ENCODE results near the gene CYBC1. TPM values are rescaled to one million over a fixed set of nuclear protein-coding genes. Genes with fewer than 3 reads are reported as not detected.

CYBC1 gene
- total and polyA plus RNA-seq, 2 of the 4 experiments (the other 2 are of a cell fraction), result 75.1 to 76.7 TPM

GRCh38 chr17:82414548-82415281, 35.8 kb downstream of the CYBC1 start:
- peaks cover 0 to 21% of the 10 kb centered on the region in 2 experiments; a peak in 2 of 4 replicates for H3K79me1 ChIP-seq (ENCODE audit: low read depth in 1 of 2, low read length in 2 of 2)
- no peak overlapping the region for H3K23ac ChIP-seq (ENCODE audit: low read depth, low read length)
- peak overlapping the region; percentile 32; the same call in 1 of the 2 replicates for H3K4me2 ChIP-seq (ENCODE audit: low read depth, low read length)
- H4K8ac ChIP-seq (ENCODE audit: low read depth in 2 of 2, low read length in 2 of 2), result no peak overlapping the region
- no peaks in the 10 kb centered on the region for H3K9me3 ChIP-seq (ENCODE audit: control insufficient read depth, insufficient read depth, low read length)
- DNase-seq (peak; percentile 50), ATAC-seq (ENCODE audit: low read depth) (peak; percentile 61)
- TF ChIP-seq SMC3 (IDR thresholded peaks at IDR 0.05; ENCODE audit: low read depth, low read length), result peak; percentile 48
- peak; percentile 73 for TF ChIP-seq RAD21 (IDR thresholded peaks at IDR 0.05; ENCODE audit: low read length)
- TF ChIP-seq MXI1 (IDR thresholded peaks at IDR 0.05; ENCODE audit: borderline replicate concordance, low read depth, low read length), result peak; percentile 91
- peak; percentile 60 for TF ChIP-seq CTCF (conservative IDR thresholded peaks at IDR 0.05; ENCODE audit: low read depth, low read length)
- TF ChIP-seq RFX5 (IDR thresholded peaks at IDR 0.05; ENCODE audit: low read depth, low read length), result no peak
- no peak for TF ChIP-seq POLR2A (IDR thresholded peaks at IDR 0.05; ENCODE audit: low read depth, low read length)
- peak; percentile 36 for TF ChIP-seq RCOR1 (IDR thresholded peaks at IDR 0.05; ENCODE audit: insufficient replicate concordance, low read length)
- TF ChIP-seq CHD1 (IDR thresholded peaks at IDR 0.05; ENCODE audit: low read depth, low read length), result no peak
- TF ChIP-seq BHLHE40 (IDR thresholded peaks at IDR 0.05; ENCODE audit: low read depth, low read length), result peak; percentile 81
- no peak for TF ChIP-seq FOS (IDR thresholded peaks at IDR 0.05; ENCODE audit: low read depth, low read length)
- H4K91ac ChIP-seq (ENCODE audit: insufficient read depth, low read depth, low read length), result no peak overlapping the region
- no peak overlapping the region for H2AK9ac ChIP-seq (replicated peaks; ENCODE audit: low read depth, low read length, poor library complexity)
- H3K36me3 ChIP-seq (ENCODE audit: control insufficient read depth, insufficient read depth, low read length), result no peaks in the 10 kb centered on the region
- in situ Hi-C loops (cut with MboI; ENCODE audit: low sequenced_read_pairs), result no loop called here
- intact Hi-C loops (cut with micrococcal nuclease), result loop anchor here (1.0 to 5.0 kb wide), 2 partner anchors 62 to 172 kb away; no protein-coding TSS in a partner anchor
- H3K9me1 ChIP-seq (ENCODE audit: insufficient read depth, low read length), result 0 out of 2 replicates have a peak, but pooled peaks cover 4% of the 10 kb centered on the region
- no peak overlapping the region for H4K5ac ChIP-seq (ENCODE audit: low read depth, low read length)
- H3K27ac ChIP-seq (ENCODE audit: insufficient read depth, low read length), result no peak overlapping the region
- H3K4ac ChIP-seq (ENCODE audit: low read depth, low read length), result no peak overlapping the region
- H2AK5ac ChIP-seq (ENCODE audit: low read depth, low read length), result no peak overlapping the region
- no peaks in the 10 kb centered on the region for H3K27me3 ChIP-seq (ENCODE audit: control insufficient read depth, insufficient read depth, low read length)
- no peak overlapping the region for H2BK15ac ChIP-seq (ENCODE audit: low read depth, low read length)
- no peak overlapping the region for H3K9ac ChIP-seq (ENCODE audit: low read depth, low read length)
- dilution Hi-C loops (cut with HindIII; ENCODE audit: low sequenced_read_pairs, unreplicated experiment), result no loop called here
- no peak overlapping the region for H3K18ac ChIP-seq (ENCODE audit: low read depth, low read length)
- no peak overlapping the region for H2BK120ac ChIP-seq (ENCODE audit: low read depth, low read length)
- no peak overlapping the region for H3K56ac ChIP-seq (ENCODE audit: extremely low read depth, insufficient read depth, low read length)
- no peak overlapping the region for H3K14ac ChIP-seq (replicated peaks; ENCODE audit: low read depth, low read length)
- no peak overlapping the region for H3K4me3 ChIP-seq (ENCODE audit: insufficient read depth, low read depth, low read length)
- ChIA-PET POLR2A (ENCODE audit: unreplicated experiment) (no interaction called here), CTCF (no interaction called here)
- no peak overlapping the region for H2AFZ ChIP-seq (replicated peaks; ENCODE audit: low read length, poor library complexity)
- H2BK5ac ChIP-seq (ENCODE audit: low read depth, low read length, poor library complexity, severe bottlenecking), result no peak overlapping the region
- peaks cover 25% of the 10 kb centered on the region for H4K20me1 ChIP-seq (ENCODE audit: insufficient read depth, low read length)
- no peaks in the 10 kb centered on the region for H3K4me1 ChIP-seq (ENCODE audit: control insufficient read depth, insufficient read depth, low read length)
- no TSS peak for BruUV-seq (replicated peaks)
- H2BK20ac ChIP-seq (ENCODE audit: low read depth, low read length), result no peak overlapping the region
- WGBS, 2 experiments (ENCODE audit: extremely low coverage in 2 of 2, insufficient read length in 1 of 2), result 0% methylated on average over 3 of the region's 38 CpGs; no CpG with 5 or more reads in 1 of the 2 experiments

Data from IMR-90 (cell line).